Femur (tissue), 1 donor: ENCODE results near the gene MAD2L1BP.
"Not testable (repeated sequence)": the region's sequence is repeated elsewhere in the genome, so short reads cannot be mapped to it uniquely, and the experiment has no call there.

Experiments
- DNase-seq: peaks from one replicate; pipeline ENCODE4 v3.0.0-alpha.2; 2017

Gene MAD2L1BP

DNA sequence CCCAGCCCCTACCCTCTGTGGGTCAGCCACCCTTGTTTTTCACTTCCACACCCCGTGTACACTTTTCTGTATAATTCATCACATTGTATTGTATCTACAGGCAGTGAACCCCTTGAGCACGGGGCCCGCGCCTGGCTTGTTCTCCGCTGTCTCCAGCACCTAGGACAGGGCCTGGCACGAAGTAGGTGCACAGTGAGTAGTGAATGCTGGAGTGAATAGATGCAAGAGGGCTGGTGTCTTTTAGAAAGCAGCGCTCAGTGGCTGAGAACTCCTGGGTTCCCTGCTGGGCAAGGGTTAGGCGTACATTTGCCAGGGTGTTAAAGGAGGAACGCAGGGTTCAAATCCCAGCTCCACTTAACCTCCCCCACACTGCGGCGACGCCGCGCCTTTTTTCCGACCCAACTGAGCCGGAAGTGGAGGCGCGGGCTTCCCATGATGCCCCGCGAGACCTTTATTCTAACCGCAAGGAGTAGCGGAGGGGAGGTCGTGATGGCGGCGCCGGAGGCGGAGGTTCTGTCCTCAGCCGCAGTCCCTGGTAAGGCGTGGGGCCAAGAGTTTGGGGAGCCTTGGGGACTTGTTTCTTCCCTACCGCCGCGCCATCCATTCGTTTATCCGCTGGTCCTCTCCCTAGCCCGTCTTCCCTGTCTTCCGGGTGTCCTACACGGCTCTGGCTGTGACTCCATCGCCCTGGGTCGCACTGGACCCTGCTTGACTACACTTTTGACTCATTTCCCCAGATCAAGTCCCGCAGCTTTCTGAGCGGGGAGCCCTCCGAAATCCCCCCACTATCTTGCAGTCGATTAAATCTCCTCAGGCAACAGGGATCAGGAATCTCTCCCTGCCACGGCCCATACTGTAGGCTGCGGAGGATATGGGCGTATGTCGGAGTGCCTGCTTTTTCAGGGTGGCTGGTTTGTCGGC, at the start of gene MAD2L1BP:
TSS of gene MAD2L1BP (plus strand) at position 454 of the 921 bp plus-strand sequence. CDS start at position 490, 36 bp downstream.
- DNase-seq, result peak; percentile 91

DNA sequence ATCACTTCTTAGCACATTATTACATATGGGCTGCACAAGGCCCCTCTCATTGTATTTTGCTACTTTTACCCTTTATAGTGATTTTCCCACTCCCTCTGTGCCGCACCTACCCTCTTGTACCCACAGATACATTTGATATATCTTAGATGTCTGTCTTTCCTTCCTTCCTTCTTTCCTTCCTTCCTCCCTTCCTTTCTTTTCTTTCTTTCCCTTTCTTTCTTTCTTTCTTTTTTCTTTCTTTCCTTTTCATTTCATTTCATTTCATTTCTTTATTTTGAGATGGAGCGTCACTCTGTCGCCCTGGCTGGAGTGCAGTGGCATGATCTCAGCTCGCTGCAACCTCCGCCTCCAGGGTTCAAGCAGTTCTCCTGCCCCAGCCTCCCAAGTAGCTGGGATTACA, 47.4 kb upstream of the MAD2L1BP start:
- no peak for DNase-seq

DNA sequence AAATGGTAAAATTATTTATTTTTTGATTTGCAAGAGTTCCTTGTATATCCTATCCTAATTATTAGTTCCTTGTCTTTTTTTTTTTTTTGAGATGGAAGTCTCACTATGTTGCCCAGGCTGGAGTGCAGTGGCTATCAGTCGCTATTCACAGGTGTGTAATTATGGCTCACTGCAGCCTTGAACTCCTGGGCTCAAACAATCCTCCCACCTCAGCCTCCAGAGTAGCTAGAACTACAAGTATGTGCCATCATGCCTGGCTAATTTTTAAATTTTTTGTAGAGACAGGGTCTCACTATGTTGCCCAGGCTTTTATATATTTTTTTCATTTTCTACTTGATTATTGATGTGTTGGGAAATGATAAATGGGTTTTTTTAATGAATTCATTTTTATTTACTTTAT, 46.1 kb upstream of the MAD2L1BP start:
- DNase-seq, result not testable (repeated sequence)

GRCh38 chr6:43593938-43594337, 41.7 kb upstream of the MAD2L1BP start:
- DNase-seq, result no peak

DNA sequence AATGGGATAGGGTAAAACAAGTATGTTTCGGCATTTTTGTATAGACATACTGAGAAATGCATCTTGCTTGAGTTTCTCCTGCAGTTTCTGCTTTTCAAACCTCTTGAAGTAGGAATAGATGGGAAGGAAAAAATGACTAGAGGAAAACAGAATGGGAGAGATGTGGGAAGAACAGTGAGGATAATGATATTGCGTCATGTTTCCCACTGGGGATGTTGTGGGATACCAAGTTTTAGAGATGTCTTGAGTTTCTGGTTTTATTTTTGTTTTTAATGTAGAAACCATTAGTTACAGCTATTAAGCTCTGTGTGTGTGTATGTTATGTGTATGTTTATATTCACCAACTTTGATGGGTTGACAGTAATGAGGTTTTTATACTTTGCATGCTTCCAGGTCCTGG, 35.0 kb upstream of the MAD2L1BP start:
- DNase-seq, result no peak

- DNase-seq, result no peak
Measured at GRCh38 chr6:43604174-43604573, 31.5 kb upstream of the MAD2L1BP start.

DNA sequence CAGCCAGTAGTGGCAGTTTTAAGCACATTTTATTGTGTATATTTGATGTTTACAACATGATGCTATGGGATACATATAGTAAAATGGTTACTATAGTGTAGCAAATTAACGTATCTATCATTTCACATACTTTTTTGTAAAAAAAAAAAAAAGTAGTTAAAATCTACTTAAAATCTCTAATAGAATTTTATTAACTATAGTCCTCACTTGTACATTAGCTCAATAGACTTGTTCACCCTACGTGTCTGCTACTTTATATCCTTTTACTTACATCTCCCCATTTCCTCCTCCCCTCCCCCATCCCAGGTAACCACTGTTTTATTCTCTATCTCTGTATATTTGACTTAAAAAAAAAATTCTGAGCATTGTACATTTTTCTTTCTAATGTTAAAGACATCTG, 29.6 kb upstream of the MAD2L1BP start:
- DNase-seq, result no peak

DNA sequence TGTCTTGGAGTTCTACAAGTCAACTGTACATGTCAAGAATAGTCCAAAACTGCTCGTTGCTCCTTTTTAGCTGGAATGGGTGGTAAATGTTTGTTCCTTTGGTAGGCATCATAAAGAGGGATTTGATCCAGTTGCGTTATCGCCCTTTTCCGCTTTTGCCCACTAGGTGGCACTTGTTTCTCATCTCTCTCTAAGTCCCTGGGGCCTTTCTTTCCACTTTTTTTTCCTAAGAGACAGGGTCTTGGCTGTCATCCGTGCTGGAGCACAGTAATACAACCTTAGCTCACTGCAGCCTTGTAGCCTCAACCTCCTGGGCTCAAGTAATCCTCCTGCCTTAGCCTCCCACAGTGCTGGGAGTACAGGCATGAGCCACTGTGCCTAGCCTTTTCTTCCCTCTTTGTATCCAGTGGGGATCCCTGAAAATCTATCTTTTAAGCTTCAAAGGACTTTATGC, 27.3 kb upstream of the MAD2L1BP start:
- peak; percentile 76 for DNase-seq

DNA sequence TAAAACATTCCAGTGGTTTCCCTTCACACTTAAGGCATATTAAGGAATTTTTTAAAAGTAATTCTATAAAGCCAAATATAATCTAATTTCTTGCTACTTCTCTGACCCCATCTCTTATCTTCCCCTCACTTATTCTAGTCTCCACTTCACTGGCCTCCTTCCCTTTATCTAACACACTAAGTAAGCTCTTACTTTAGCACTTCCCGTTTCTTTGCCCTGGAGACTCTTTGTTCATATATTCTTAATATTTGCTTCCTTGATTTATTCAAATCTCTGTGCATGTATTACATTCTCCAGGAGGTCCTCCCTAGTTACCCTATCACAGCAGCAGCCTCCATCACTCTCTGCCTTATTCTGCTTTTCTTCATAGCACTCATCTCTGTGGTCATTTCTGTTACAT, 26.8 kb upstream of the MAD2L1BP start:
- no peak for DNase-seq

GRCh38 chr6:43609402-43609801, 26.2 kb upstream of the MAD2L1BP start:
- DNase-seq, result no peak

GRCh38 chr6:43610431-43610830, 25.2 kb upstream of the MAD2L1BP start:
- no peak for DNase-seq

- no peak for DNase-seq
Measured at GRCh38 chr6:43613721-43614395, 21.8 kb upstream of the MAD2L1BP start.

- no peak for DNase-seq
Measured at GRCh38 chr6:43614396-43614730, 21.3 kb upstream of the MAD2L1BP start.

- no peak for DNase-seq
Measured at GRCh38 chr6:43616725-43617472, 18.7 kb upstream of the MAD2L1BP start.

DNA sequence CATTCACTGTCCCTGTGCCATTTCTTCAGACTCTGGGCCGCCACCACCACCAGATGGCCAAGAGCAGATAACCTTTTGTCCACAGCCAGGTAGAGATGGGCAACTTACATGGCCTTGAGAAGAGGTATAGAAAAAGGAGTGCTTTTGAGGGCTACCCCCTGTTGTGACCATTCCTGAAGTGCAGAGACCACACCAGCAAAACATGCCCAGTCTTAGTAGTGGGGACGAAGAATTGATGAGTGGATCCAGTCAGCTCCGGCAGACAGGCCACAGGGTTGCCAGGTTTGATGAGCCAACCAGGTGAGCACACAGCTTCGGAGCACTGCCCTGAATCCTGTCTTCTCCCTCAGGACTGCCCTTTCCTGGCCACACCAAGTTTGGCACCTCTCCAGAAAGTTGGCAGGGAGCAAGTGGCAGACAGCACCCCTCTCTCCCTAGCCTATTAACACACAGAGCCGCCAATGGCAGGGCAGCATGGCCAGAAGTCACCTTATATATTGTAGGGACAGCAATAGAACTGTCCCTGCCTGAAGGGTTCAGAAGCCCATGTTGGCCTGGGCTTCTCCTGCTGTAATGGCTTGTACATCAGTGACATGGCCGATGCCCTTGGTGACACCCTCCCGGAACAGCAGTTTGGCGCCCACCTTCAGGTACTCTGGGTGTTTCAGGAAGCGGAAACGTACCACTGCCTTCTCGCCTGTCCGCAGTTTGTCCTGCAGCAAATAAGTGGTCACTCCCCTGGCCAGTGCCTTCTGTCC, 14.4 kb upstream of the MAD2L1BP start:
- DNase-seq, result no peak

GRCh38 chr6:43621836-43622180, 13.8 kb upstream of the MAD2L1BP start:
- DNase-seq, result no peak

DNA sequence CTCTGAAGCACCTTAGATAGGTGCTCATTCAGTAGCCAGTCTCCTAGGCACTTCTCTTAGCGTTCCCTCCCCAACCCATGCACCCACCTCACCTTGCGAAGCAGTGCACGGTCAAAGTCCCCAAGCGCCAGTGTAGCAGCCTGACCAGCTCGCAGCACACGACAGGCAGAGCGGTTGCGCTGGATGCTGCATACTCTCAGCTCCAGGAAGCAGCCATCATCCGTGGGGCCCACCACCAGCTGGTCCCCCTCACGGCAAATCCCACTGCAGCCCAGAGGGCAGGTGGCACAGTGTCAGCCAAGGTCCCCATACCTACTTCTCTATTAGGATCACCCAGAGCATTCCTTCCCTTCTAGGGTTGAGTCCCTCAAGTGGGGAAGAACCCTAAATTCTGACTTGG, 13.1 kb upstream of the MAD2L1BP start:
- DNase-seq, result no peak

- no peak for DNase-seq
Measured at GRCh38 chr6:43623880-43624785, 11.5 kb upstream of the MAD2L1BP start.

DNA sequence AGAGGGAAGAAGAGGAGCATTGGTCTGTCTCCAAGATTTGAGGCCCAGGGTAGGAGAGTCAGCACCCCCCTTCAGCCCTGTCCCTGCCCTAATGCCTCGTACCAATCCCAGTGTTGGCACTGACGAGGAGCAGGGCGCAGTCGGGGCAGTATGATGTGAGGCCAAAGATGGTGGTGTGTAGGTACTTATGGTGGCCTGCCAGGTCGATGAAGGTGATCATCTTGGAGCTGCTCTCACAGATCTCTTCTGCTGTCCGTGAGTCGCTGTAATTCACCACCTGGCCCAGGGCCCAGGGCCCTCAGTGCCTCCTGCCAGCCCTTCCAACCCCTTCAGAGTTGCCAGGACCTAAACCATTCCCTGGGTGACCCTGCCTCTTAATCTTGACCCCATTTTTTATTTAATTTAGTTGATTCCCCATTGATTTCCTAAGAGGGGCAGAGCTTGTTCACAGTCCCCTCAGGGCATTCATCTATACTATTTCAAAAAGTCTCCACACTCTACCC, 10.8 kb upstream of the MAD2L1BP start:
- DNase-seq, result no peak

- no peak for DNase-seq
Measured at GRCh38 chr6:43625393-43625992, 10.1 kb upstream of the MAD2L1BP start.
